Liver (tissue), 9 donors: ENCODE measurements around the gene HEXIM1. TPM values are rescaled to one million over a fixed set of nuclear protein-coding genes. Genes with fewer than 3 reads are reported as not detected.

Experiments used
- DNase-seq: peaks from one replicate; pipeline ENCODE4 v3.0.0-alpha.2; 2017; ENCODE audit warnings: low spot score
- H3K27ac ChIP-seq, 2 donors: one replicate each; pipeline ENCODE4 v1.7.0; 2013; ENCODE audit warnings: inconsistent platforms in 2 of 2, low read length in 2 of 2, control low read depth in 1 of 2, low read depth in 1 of 2, mild to moderate bottlenecking in 1 of 2
- H3K27me3 ChIP-seq, 4 donors: one replicate each; pipeline versions ENCODE4 v1.6.1 to v1.7.0; 2013; ENCODE audit warnings: low read length in 3 of 4, inconsistent platforms in 1 of 4, mild to moderate bottlenecking in 1 of 4, moderate library complexity in 1 of 4; ENCODE audit not compliant: control insufficient read depth in 4 of 4, insufficient read depth in 4 of 4
- H3K36me3 ChIP-seq, 4 donors: one replicate each; pipeline versions ENCODE4 v1.6.1 to v1.7.0; 2013; ENCODE audit warnings: low read length in 3 of 4, mild to moderate bottlenecking in 3 of 4, low read depth in 1 of 4, moderate library complexity in 1 of 4; ENCODE audit not compliant: control insufficient read depth in 4 of 4, insufficient read depth in 3 of 4
- H3K4me1 ChIP-seq, 4 donors: one replicate each; pipeline versions ENCODE4 v1.6.1 to v1.7.0; 2013; ENCODE audit warnings: low read length in 3 of 4, mild to moderate bottlenecking in 3 of 4, moderate library complexity in 1 of 4; ENCODE audit not compliant: control insufficient read depth in 4 of 4, insufficient read depth in 4 of 4
- H3K4me3 ChIP-seq, 3 donors: one replicate each; pipeline versions ENCODE4 v1.6.1 to v1.7.0; 2013; ENCODE audit warnings: low read length in 3 of 3, control low read depth in 1 of 3, low read depth in 1 of 3, mild to moderate bottlenecking in 1 of 3
- H3K9ac ChIP-seq, 2 donors: one replicate each; pipeline ENCODE4 v1.7.0; 2013; ENCODE audit warnings: low read length in 2 of 2, mild to moderate bottlenecking in 2 of 2, moderate library complexity in 2 of 2, control low read depth in 1 of 2, low read depth in 1 of 2
- H3K9me3 ChIP-seq, 4 donors: one replicate each; pipeline versions ENCODE4 v1.6.1 to v1.7.0; 2013; ENCODE audit warnings: low read length in 3 of 4; ENCODE audit not compliant: control insufficient read depth in 4 of 4
- ATF3 ChIP-seq: IDR thresholded peaks from 2 replicates; pipeline ENCODE4 v1.6.1; 2016; ENCODE audit warnings: antibody characterized with exemption
- CTCF ChIP-seq: fragments of 150-350 bp; IDR thresholded peaks from 2 replicates; pipeline ENCODE4 v1.5.1; 2017; ENCODE audit warnings: improper control_type of control experiment, low read depth, low read length; ENCODE audit not compliant: missing input control
- EGR1 ChIP-seq, 2 donors: IDR thresholded peaks; 2 replicates each; pipeline ENCODE4 v1.6.1; 2016 to 2018; ENCODE audit warnings: antibody characterized with exemption in 2 of 2, low read depth in 2 of 2
- FOXA1 ChIP-seq: IDR thresholded peaks from 2 replicates; pipeline ENCODE4 v1.6.1; 2016; ENCODE audit warnings: antibody characterized with exemption
- FOXA2 ChIP-seq: IDR thresholded peaks from 2 replicates; pipeline ENCODE4 v1.6.1; 2016; ENCODE audit warnings: antibody characterized with exemption
- GABPA ChIP-seq, 2 donors: IDR thresholded peaks in 1 of 2; conservative IDR thresholded peaks in 1 of 2; 2 replicates each; pipeline ENCODE4 v1.6.1; 2016; ENCODE audit warnings: antibody characterized with exemption in 2 of 2, mild to moderate bottlenecking in 1 of 2, moderate library complexity in 1 of 2
- JUND ChIP-seq, 2 donors: IDR thresholded peaks; 2 replicates each; pipeline ENCODE4 v1.6.1; 2016; ENCODE audit warnings: antibody characterized with exemption in 2 of 2
- MAX ChIP-seq: IDR thresholded peaks from 2 replicates; pipeline ENCODE4 v1.6.1; 2016; ENCODE audit warnings: antibody characterized with exemption
- REST ChIP-seq: IDR thresholded peaks from 2 replicates; pipeline ENCODE4 v1.6.1; 2016; ENCODE audit warnings: antibody characterized with exemption, mild to moderate bottlenecking
- RXRA ChIP-seq, 2 donors: IDR thresholded peaks; 2 replicates each; pipeline ENCODE4 v1.6.1; 2017 to 2018; ENCODE audit warnings: antibody characterized with exemption in 2 of 2, mild to moderate bottlenecking in 1 of 2
- SP1 ChIP-seq: IDR thresholded peaks from 2 replicates; pipeline ENCODE4 v1.6.1; 2018; ENCODE audit warnings: antibody characterized with exemption, mild to moderate bottlenecking
- WGBS: extraction: QIAGEN DNeasy Blood & Tissue Kit; methylation state at CpG from one replicate; pipeline ENCODE4 v1.1.7; 2013; 5-methylcytosine and 5-hydroxymethylcytosine counted together
- polyA plus RNA-seq, 2 donors: library from polyadenylated mRNA; stranded (reverse) in 1 of 2; unstranded in 1 of 2; fragments of 200-250 nt in 1 of 2; fragments of >200 nt in 1 of 2; fragmentation: Nextera tagmentation in 1 of 2; extraction: Ambion mirVana in 1 of 2; gene quantifications; one replicate each; pipeline versions ENCODE4 v1.2.1 to v1.2.3, GENCODE V29; 2013 to 2015
- total RNA-seq, 2 donors: library from RNA; depleted of rRNA; stranded (reverse); fragments of >200 nt; gene quantifications; one replicate each; pipeline ENCODE4 v1.2.3, GENCODE V29; 2014
- donor health status: healthy.
- donor health status: healthy.
- donor health status: healthy.
- donor health status: healthy.
- donor health status: healthy.

The HEXIM1 gene
- total and polyA plus RNA-seq, 4 donors: 7.4 to 14.3 (median 12.3) TPM

- no peak overlapping the region for H3K27ac ChIP-seq
- DNase-seq: no peak
- H3K36me3 ChIP-seq: peaks cover 19 to 77% (median 57%) of the 10 kb centered on the region in 4 donors
- no peaks in the 10 kb centered on the region for H3K27me3 ChIP-seq
- no peaks in the 10 kb centered on the region for H3K9me3 ChIP-seq
- 88% methylated on average over 9 of the region's 9 CpGs for WGBS
- no peak for TF ChIP-seq MAX
- TF ChIP-seq JUND (IDR thresholded peaks at IDR 0.05): no peak
- TF ChIP-seq REST: no peak
- no peak for TF ChIP-seq ATF3
- peaks cover 0 to 7% (median 0%) of the 10 kb centered on the region in 4 donors for H3K4me1 ChIP-seq
- H3K4me3 ChIP-seq: no peak overlapping the region
- H3K9ac ChIP-seq: no peak overlapping the region
These were observed 44.9 kb upstream of the HEXIM1 start for GRCh38 chr17:45103269-45103795.

- H3K27me3 ChIP-seq: no peaks in the 10 kb centered on the region
- H3K4me3 ChIP-seq: no peak overlapping the region
- H3K27ac ChIP-seq: no peak overlapping the region
- no peaks in the 10 kb centered on the region for H3K9me3 ChIP-seq
- no peak overlapping the region for H3K9ac ChIP-seq
- peaks cover 0 to 1% (median 0%) of the 10 kb centered on the region in 4 donors for H3K4me1 ChIP-seq
- WGBS: 93% methylated on average over 8 of the region's 8 CpGs
- peaks cover 19 to 74% (median 55%) of the 10 kb centered on the region in 4 donors for H3K36me3 ChIP-seq
- no peak for DNase-seq
- TF ChIP-seq SP1: no peak
These were observed 44.2 kb upstream of the HEXIM1 start for GRCh38 chr17:45104029-45104428.

GRCh38 chr17:45104497-45104896 lies 43.8 kb upstream of the HEXIM1 start:
- no peak overlapping the region for H3K27ac ChIP-seq
- no peaks in the 10 kb centered on the region for H3K9me3 ChIP-seq
- no peaks in the 10 kb centered on the region for H3K27me3 ChIP-seq
- peaks cover 17 to 73% (median 54%) of the 10 kb centered on the region in 4 donors for H3K36me3 ChIP-seq
- DNase-seq: no peak
- H3K4me3 ChIP-seq: no peak overlapping the region
- H3K4me1 ChIP-seq: no peaks in the 10 kb centered on the region
- no peak for TF ChIP-seq RXRA (IDR thresholded peaks at IDR 0.05)
- TF ChIP-seq CTCF: no peak
- TF ChIP-seq REST: no peak
- TF ChIP-seq SP1: no peak
- TF ChIP-seq EGR1 (IDR thresholded peaks at IDR 0.05; ENCODE audit: low read depth in 2 of 2): no peak
- no peak for TF ChIP-seq ATF3
- no peak for TF ChIP-seq GABPA (IDR thresholded peaks at IDR 0.05 in 1 of 2, conservative IDR thresholded peaks at IDR 0.05 in 1 of 2)
- no peak for TF ChIP-seq JUND (IDR thresholded peaks at IDR 0.05)
- TF ChIP-seq FOXA1: no peak
- TF ChIP-seq FOXA2: no peak
- WGBS: 91% methylated on average over 6 of the region's 6 CpGs
- no peak overlapping the region for H3K9ac ChIP-seq
